WTC11 (cell line): Measurements from ENCODE around the gene MPV17L.

Experiments
- EMX1 ChIP-seq: fragments of 250-450 bp; sonication (Bioruptor Pico); IDR thresholded peaks from 2 replicates; pipeline ENCODE4 v1.8.0; 2021; ENCODE audit warnings: mild to moderate bottlenecking
- ESRRA ChIP-seq: sonication (generic); formaldehyde crosslinking; IDR thresholded peaks from 2 replicates; pipeline ENCODE4 v1.8.1; 2022; ENCODE audit warnings: mild to moderate bottlenecking, missing genetic modification reagents, borderline replicate concordance
- FOXP1 ChIP-seq: sonication (generic); formaldehyde crosslinking; IDR thresholded peaks from 2 replicates; pipeline ENCODE4 v1.8.0; 2022; ENCODE audit warnings: missing genetic modification reagents, mild to moderate bottlenecking, moderate library complexity, borderline replicate concordance
- SP1 ChIP-seq: sonication (generic); formaldehyde crosslinking; conservative IDR thresholded peaks from 2 replicates; pipeline ENCODE4 v1.8.1; 2022; ENCODE audit warnings: missing genetic modification reagents
- TEAD4 ChIP-seq: sonication (generic); formaldehyde crosslinking; IDR thresholded peaks from 2 replicates; pipeline ENCODE4 v1.8.0; 2022; ENCODE audit warnings: mild to moderate bottlenecking, missing genetic modification reagents
- ZBTB21 ChIP-seq: sonication (generic); formaldehyde crosslinking; IDR thresholded peaks from 2 replicates; pipeline ENCODE4 v1.8.1; 2023; ENCODE audit warnings: mild to moderate bottlenecking, missing genetic modification reagents, borderline replicate concordance
- ZNF416 ChIP-seq: fragments of 250-450 bp; sonication (Bioruptor Pico); IDR thresholded peaks from 2 replicates; pipeline ENCODE4 v1.9.0; 2021; ENCODE audit warnings: mild to moderate bottlenecking, inconsistent platforms
- TF ChIP-seq, protein P1 (sequence below): fragments of 200-600 bp; IDR thresholded peaks from 2 replicates; pipeline ENCODE4 v1.8.0; 2022; ENCODE audit warnings: antibody characterized with exemption
- TF ChIP-seq, protein P2 (sequence below): sonication (generic); formaldehyde crosslinking; IDR thresholded peaks from 2 replicates; pipeline ENCODE4 v1.8.0; 2023; ENCODE audit warnings: mild to moderate bottlenecking, missing genetic modification reagents
- TF ChIP-seq, protein P3 (sequence below): sonication (generic); formaldehyde crosslinking; IDR thresholded peaks from 2 replicates; pipeline ENCODE4 v1.8.1; 2023; ENCODE audit warnings: mild to moderate bottlenecking, missing genetic modification reagents
- TF ChIP-seq, protein P4 (sequence below): fragments of 250-450 bp; sonication (Bioruptor Pico); conservative IDR thresholded peaks from 2 replicates; pipeline ENCODE4 v1.9.0; 2021; ENCODE audit warnings: mild to moderate bottlenecking
- TF ChIP-seq, protein P5 (sequence below): sonication (generic); formaldehyde crosslinking; IDR thresholded peaks from 2 replicates; pipeline ENCODE4 v1.8.0; 2022; ENCODE audit warnings: mild to moderate bottlenecking, missing genetic modification reagents

DNA sequence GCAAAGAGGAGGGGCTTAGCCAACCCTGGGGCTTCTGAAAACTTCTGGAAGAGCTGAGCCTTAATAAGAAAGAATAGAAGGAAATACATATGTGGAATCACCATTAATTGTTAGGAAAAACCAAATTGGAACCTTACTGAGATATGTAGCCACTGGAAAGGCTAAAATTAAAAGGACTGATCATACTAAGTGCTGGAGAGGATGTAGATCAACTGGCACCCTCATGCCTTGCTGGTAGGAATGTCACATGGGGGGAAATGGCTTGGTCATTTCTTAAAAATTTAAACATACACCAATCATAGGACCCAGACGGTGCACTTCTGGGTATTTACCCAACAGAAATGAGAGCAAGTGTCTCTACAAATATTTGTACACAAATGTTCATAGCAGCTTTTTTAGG, 49.9 kb downstream of the MPV17L start:
- no peak for TF ChIP-seq TEAD4 (CRISPR knock-in tag)
- no peak for TF ChIP-seq ZBTB21 (CRISPR knock-in tag)
- TF ChIP-seq SP1 (CRISPR knock-in tag), result no peak
- TF ChIP-seq, protein P1, sequence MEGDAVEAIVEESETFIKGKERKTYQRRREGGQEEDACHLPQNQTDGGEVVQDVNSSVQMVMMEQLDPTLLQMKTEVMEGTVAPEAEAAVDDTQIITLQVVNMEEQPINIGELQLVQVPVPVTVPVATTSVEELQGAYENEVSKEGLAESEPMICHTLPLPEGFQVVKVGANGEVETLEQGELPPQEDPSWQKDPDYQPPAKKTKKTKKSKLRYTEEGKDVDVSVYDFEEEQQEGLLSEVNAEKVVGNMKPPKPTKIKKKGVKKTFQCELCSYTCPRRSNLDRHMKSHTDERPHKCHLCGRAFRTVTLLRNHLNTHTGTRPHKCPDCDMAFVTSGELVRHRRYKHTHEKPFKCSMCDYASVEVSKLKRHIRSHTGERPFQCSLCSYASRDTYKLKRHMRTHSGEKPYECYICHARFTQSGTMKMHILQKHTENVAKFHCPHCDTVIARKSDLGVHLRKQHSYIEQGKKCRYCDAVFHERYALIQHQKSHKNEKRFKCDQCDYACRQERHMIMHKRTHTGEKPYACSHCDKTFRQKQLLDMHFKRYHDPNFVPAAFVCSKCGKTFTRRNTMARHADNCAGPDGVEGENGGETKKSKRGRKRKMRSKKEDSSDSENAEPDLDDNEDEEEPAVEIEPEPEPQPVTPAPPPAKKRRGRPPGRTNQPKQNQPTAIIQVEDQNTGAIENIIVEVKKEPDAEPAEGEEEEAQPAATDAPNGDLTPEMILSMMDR, result no peak
- TF ChIP-seq, protein P2, sequence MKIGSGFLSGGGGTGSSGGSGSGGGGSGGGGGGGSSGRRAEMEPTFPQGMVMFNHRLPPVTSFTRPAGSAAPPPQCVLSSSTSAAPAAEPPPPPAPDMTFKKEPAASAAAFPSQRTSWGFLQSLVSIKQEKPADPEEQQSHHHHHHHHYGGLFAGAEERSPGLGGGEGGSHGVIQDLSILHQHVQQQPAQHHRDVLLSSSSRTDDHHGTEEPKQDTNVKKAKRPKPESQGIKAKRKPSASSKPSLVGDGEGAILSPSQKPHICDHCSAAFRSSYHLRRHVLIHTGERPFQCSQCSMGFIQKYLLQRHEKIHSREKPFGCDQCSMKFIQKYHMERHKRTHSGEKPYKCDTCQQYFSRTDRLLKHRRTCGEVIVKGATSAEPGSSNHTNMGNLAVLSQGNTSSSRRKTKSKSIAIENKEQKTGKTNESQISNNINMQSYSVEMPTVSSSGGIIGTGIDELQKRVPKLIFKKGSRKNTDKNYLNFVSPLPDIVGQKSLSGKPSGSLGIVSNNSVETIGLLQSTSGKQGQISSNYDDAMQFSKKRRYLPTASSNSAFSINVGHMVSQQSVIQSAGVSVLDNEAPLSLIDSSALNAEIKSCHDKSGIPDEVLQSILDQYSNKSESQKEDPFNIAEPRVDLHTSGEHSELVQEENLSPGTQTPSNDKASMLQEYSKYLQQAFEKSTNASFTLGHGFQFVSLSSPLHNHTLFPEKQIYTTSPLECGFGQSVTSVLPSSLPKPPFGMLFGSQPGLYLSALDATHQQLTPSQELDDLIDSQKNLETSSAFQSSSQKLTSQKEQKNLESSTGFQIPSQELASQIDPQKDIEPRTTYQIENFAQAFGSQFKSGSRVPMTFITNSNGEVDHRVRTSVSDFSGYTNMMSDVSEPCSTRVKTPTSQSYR (CRISPR knock-in tag), result no peak
- TF ChIP-seq, protein P3, sequence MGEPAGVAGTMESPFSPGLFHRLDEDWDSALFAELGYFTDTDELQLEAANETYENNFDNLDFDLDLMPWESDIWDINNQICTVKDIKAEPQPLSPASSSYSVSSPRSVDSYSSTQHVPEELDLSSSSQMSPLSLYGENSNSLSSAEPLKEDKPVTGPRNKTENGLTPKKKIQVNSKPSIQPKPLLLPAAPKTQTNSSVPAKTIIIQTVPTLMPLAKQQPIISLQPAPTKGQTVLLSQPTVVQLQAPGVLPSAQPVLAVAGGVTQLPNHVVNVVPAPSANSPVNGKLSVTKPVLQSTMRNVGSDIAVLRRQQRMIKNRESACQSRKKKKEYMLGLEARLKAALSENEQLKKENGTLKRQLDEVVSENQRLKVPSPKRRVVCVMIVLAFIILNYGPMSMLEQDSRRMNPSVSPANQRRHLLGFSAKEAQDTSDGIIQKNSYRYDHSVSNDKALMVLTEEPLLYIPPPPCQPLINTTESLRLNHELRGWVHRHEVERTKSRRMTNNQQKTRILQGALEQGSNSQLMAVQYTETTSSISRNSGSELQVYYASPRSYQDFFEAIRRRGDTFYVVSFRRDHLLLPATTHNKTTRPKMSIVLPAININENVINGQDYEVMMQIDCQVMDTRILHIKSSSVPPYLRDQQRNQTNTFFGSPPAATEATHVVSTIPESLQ, result no peak
- no peak for TF ChIP-seq ESRRA (CRISPR knock-in tag)
- TF ChIP-seq, protein P4, sequence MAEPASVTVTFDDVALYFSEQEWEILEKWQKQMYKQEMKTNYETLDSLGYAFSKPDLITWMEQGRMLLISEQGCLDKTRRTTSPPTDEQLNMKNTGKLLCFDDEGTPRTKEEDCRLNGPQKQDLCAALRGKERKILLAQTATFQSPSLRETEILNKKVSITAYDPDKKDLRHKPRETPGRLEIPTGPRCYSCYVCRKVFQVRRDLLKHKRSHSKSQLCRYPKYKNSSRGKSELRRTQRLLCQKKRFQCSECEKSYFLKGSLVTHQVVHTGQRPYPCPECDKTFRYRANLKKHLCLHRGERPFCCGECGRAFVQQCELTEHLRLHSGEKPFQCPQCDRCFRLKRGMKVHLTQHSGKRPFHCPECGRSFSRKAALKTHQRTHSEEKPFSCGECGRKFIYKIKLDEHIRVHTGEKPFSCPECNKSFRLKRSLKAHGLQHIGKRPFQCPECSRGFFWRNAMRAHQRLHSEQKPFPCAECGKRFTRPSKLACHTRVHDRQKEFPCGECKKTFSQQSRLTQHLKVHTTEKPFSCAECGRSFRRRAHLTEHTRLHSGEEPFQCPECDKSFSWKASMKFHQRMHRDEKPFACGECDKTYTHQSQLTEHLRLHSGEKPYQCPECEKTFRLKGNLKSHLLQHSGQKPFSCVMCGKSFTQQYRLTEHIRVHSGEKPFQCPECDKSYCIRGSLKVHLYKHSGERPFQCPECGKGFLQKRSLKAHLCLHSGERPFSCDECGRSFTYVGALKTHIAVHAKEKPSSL (CRISPR knock-in tag), result no peak
- TF ChIP-seq, protein P5, sequence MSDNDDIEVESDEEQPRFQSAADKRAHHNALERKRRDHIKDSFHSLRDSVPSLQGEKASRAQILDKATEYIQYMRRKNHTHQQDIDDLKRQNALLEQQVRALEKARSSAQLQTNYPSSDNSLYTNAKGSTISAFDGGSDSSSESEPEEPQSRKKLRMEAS (CRISPR knock-in tag), result no peak
- TF ChIP-seq EMX1 (CRISPR knock-in tag), result no peak
- no peak for TF ChIP-seq ZNF416 (CRISPR knock-in tag)
- TF ChIP-seq FOXP1 (CRISPR knock-in tag), result no peak
